K562 treated with DMSO at 1 percent for 4 hours (cell line): Measurements from ENCODE around the gene FBL. TPM values are rescaled to one million over a fixed set of nuclear protein-coding genes. Genes with fewer than 3 reads are reported as not detected.

Experiments
- total RNA-seq: library from RNA; unstranded; fragments of 300-600 nt; gene quantifications from 2 replicates; pipeline ENCODE4 v1.2.3, GENCODE V29; 2022; ENCODE audit not compliant: insufficient read depth

FBL gene
- 409 and 504 TPM in 2 replicates for total RNA-seq

GRCh38 chr19:39845933-39846677, at the start of gene FBL:
TSS of gene FBL (minus strand) at chr19:39846379. CDS start at chr19:39846300, 79 bp downstream.

GRCh38 chr19:39833464-39834286, 12.5 kb downstream of the FBL start, which contains the start of gene DYRK1B:
TSS of gene DYRK1B (minus strand) at chr19:39834162. CDS start at chr19:39831867, 2,295 bp downstream.

Other genes starting within 250 kb of the FBL start
- 6.6 TPM in 1 of 2 replicates, not detected in the other for gene LGALS13, start 243.9 kb downstream of the FBL start, total RNA-seq
- gene LGALS16, start 190.5 kb downstream of the FBL start, total RNA-seq, result not detected in 2 replicates
- not detected in 2 replicates for gene LGALS14, start 141.9 kb downstream of the FBL start, total RNA-seq
- not detected in 2 replicates for gene CLC, start 108.3 kb downstream of the FBL start, total RNA-seq
- not detected in 2 replicates for gene LEUTX, start 67.5 kb downstream of the FBL start, total RNA-seq
- 5.6 and 7.8 TPM in 2 replicates for gene DYRK1B, start 12.2 kb downstream of the FBL start, total RNA-seq
- 0.34 TPM in 1 of 2 replicates, not detected in the other for gene FCGBP, start 88.3 kb upstream of the FBL start, total RNA-seq
- 172 and 181 TPM in 2 replicates for gene PSMC4, start 124.8 kb upstream of the FBL start, total RNA-seq
- 0.53 and 0.58 TPM in 2 replicates for gene ZNF546, start 150.7 kb upstream of the FBL start, total RNA-seq
- gene ZNF780B, start 209.9 kb upstream of the FBL start, total RNA-seq, result 3.5 and 5.3 TPM in 2 replicates
- gene ZNF780A, start 244.6 kb upstream of the FBL start, total RNA-seq, result 3.5 and 12.2 TPM in 2 replicates